Endothelial cell of umbilical vein (primary cell): ENCODE measurements around the gene ITGB8. TPM values are rescaled to one million over a fixed set of nuclear protein-coding genes. Genes with fewer than 3 reads are reported as not detected.

Experiments
- BruUV-seq: library from RNA; stranded (reverse); fragments of 400-500 nt; replicated peaks from 2 replicates; lab custom pipeline; 2021; lab: Mats Ljungman, UMichigan
- CTCF ChIA-PET: fragments of 300-600, 350-600 bp; sonication (Branson Sonifier 250); formaldehyde crosslinking; loops from one replicate; lab custom pipeline; 2021; ENCODE audit warnings: antibody characterized with exemption, inconsistent platforms; lab: Charles Lee
- POLR2A ChIA-PET: fragments of 300-600, 350-600 bp; sonication (Branson Sonifier 250); formaldehyde crosslinking; loops from one replicate; lab custom pipeline; 2021; ENCODE audit warnings: antibody characterized with exemption, inconsistent platforms; lab: Charles Lee
- DNase-seq: peaks from one replicate; pipeline ENCODE4 v3.0.0-alpha.2; 2011; ENCODE audit warnings: low read depth, low spot score
- FAIRE-seq: peaks from 2 replicates; lab custom pipeline; 2011; peaks lifted over from hg19 to GRCh38; lab: Jason Lieb, UNC
- H2AFZ ChIP-seq: 2 replicates; pipeline ENCODE4 v1.6.0; 2012; ENCODE audit warnings: low read depth, low read length, control low read depth, inconsistent platforms
- H3K27ac ChIP-seq: 2 replicates; pipeline ENCODE4 v1.5.1; 2011; ENCODE audit warnings: low read depth, mild to moderate bottlenecking, control low read depth, low read length, moderate library complexity; ENCODE audit not compliant: insufficient read depth
- H3K27me3 ChIP-seq, 2 experiments: 2 replicates each; pipeline versions ENCODE4 v1.6.0 to v1.6.1; 2011; ENCODE audit warnings: low read length in 2 of 2, mixed read lengths in 1 of 2; ENCODE audit not compliant: control insufficient read depth in 2 of 2, insufficient read depth in 2 of 2
- H3K36me3 ChIP-seq, 2 experiments: 2 replicates in 1 of 2; 3 replicates in 1 of 2; pipeline ENCODE4 v1.5.1; 2011; ENCODE audit warnings: low read length in 2 of 2, mild to moderate bottlenecking in 1 of 2, moderate library complexity in 1 of 2; ENCODE audit not compliant: control insufficient read depth in 2 of 2, insufficient read depth in 2 of 2; ENCODE audit errors: extremely low read depth in 1 of 2
- H3K4me1 ChIP-seq: 3 replicates; pipeline ENCODE4 v1.5.1; 2011; ENCODE audit warnings: mild to moderate bottlenecking, low read length; ENCODE audit not compliant: control insufficient read depth, insufficient read depth; ENCODE audit errors: extremely low read depth
- H3K4me2 ChIP-seq: 2 replicates; pipeline ENCODE4 v1.6.1; 2011; ENCODE audit warnings: low read length, control low read depth, mixed read lengths; ENCODE audit not compliant: insufficient read depth
- H3K4me3 ChIP-seq, 3 experiments: fragments of 200-600 bp in 1 of 3; sonication (generic), shearing (Covaris generic) in 1 of 3; replicated peaks in 1 of 3; 2 replicates each; pipeline ENCODE4 v1.5.1; 2011 to 2016; ENCODE audit warnings: control low read depth in 3 of 3, low read length in 3 of 3, mild to moderate bottlenecking in 2 of 3, inconsistent platforms in 1 of 3, low read depth in 1 of 3, moderate library complexity in 1 of 3; ENCODE audit not compliant: insufficient read depth in 1 of 3
- H3K79me2 ChIP-seq: 2 replicates; pipeline ENCODE4 v1.6.0; 2012; ENCODE audit warnings: low read length, inconsistent platforms; ENCODE audit not compliant: control insufficient read depth, insufficient read depth
- H3K9ac ChIP-seq: replicated peaks from 2 replicates; pipeline ENCODE3; 2011; ENCODE audit warnings: low read length, control low read depth; ENCODE audit not compliant: insufficient read depth; ENCODE audit errors: extremely low read depth
- H3K9me1 ChIP-seq: replicated peaks from 3 replicates; pipeline ENCODE4 v1.6.0; 2011; ENCODE audit warnings: mild to moderate bottlenecking, low read length; ENCODE audit not compliant: control insufficient read depth, insufficient read depth; ENCODE audit errors: extremely low read depth
- H3K9me3 ChIP-seq: replicated peaks from 2 replicates; pipeline ENCODE4 v1.5.1; 2012; ENCODE audit warnings: low read length, inconsistent platforms; ENCODE audit not compliant: control insufficient read depth, insufficient read depth
- H4K20me1 ChIP-seq: replicated peaks from 2 replicates; pipeline ENCODE3; 2011; ENCODE audit warnings: mild to moderate bottlenecking, low read length; ENCODE audit not compliant: control insufficient read depth, insufficient read depth; ENCODE audit errors: extremely low read depth
- CTCF ChIP-seq, 2 donors: IDR thresholded peaks; 1 replicate in 1 of 2; 2 replicates in 1 of 2; pipeline ENCODE4 v1.5.1; 2011; ENCODE audit warnings: low read length in 2 of 2, mild to moderate bottlenecking in 2 of 2, moderate library complexity in 2 of 2, control low read depth in 1 of 2, inconsistent platforms in 1 of 2, low read depth in 1 of 2; ENCODE audit not compliant: insufficient read depth in 1 of 2; ENCODE audit errors: extremely low read depth in 1 of 2
- EZH2 ChIP-seq: IDR thresholded peaks from 2 replicates; pipeline ENCODE4 v1.6.1; 2012; ENCODE audit warnings: borderline replicate concordance, low read depth, mild to moderate bottlenecking, moderate library complexity, low read length, inconsistent platforms; ENCODE audit not compliant: severe bottlenecking
- FOS ChIP-seq: IDR thresholded peaks from 2 replicates; pipeline ENCODE4 v1.6.1; 2011; ENCODE audit warnings: mild to moderate bottlenecking, low read length, moderate library complexity, borderline replicate concordance; ENCODE audit not compliant: insufficient read depth
- JUN ChIP-seq: IDR thresholded peaks from 2 replicates; pipeline ENCODE4 v1.6.1; 2011; ENCODE audit warnings: borderline replicate concordance, low read depth; ENCODE audit not compliant: insufficient read length, insufficient read depth
- MAX ChIP-seq: IDR thresholded peaks from 2 replicates; pipeline ENCODE4 v1.6.1; 2011; ENCODE audit not compliant: insufficient read depth, insufficient read length
- MYC ChIP-seq: IDR thresholded peaks from one replicate; pipeline ENCODE4 v1.6.1; 2011; ENCODE audit warnings: mild to moderate bottlenecking, low read depth, low read length
- POLR2A ChIP-seq: IDR thresholded peaks from 2 replicates; pipeline ENCODE4 v1.6.1; 2012; ENCODE audit warnings: low read depth, mild to moderate bottlenecking, control low read depth, low read length
- POLR2AphosphoS5 ChIP-seq: IDR thresholded peaks from 2 replicates; pipeline ENCODE4 v1.6.1; 2012; ENCODE audit warnings: low read depth, mild to moderate bottlenecking, control low read depth, low read length, moderate library complexity; ENCODE audit not compliant: insufficient read depth
- dilution Hi-C: fragments of 300-500 bp; cut with MboI; formaldehyde crosslinking; loops from one replicate; pipeline ENCODE4 v1.15.0; 2019; ENCODE audit warnings: low sequenced_read_pairs; ENCODE audit not compliant: extremely low pct_ligation_motif_present
- intact Hi-C: fragments of 100-400 bp; cut with micrococcal nuclease; formaldehyde crosslinking; loops from one replicate; pipeline ENCODE4 v1.10.0; 2022
- polyA plus RNA-seq, 4 experiments: library from polyadenylated mRNA; depleted of rRNA in 3 of 4; stranded (reverse) in 3 of 4; unstranded in 1 of 4; fragments of >200 nt; gene quantifications; 2 replicates each; pipeline versions ENCODE4 v1.2.1 to v1.2.3, GENCODE V29; 2011 to 2012; ENCODE audit warnings: missing spikeins in 1 of 4
- total RNA-seq: library from RNA; stranded (reverse); gene quantifications from 2 replicates; pipeline ENCODE4 v1.2.3, GENCODE V29; 2021

ITGB8 gene
- total and polyA plus RNA-seq, 2 donors (not counting 3 experiments of a cell fraction or from before 2014, with no cell fraction given): 2.9 to 8.2 TPM

- Histone ChIP-seq H2AFZ (no peak overlapping the region), H3K27me3 (no peaks in the 10 kb centered on the region), H3K27ac (no peak overlapping the region), H3K9me1 (no peaks in the 10 kb centered on the region), H3K4me3 (no peak overlapping the region), H4K20me1 (no peaks in the 10 kb centered on the region), H3K4me1 (no peaks in the 10 kb centered on the region), H3K9me3 (no peaks in the 10 kb centered on the region), H3K4me2 (no peak overlapping the region), H3K36me3 (peaks cover 0 to 4% of the 10 kb centered on the region in 2 experiments), H3K79me2 (no peaks in the 10 kb centered on the region), H3K9ac (no peak overlapping the region)
- BruUV-seq: no TSS peak
- FAIRE-seq (no peak), DNase-seq (no peak)
- POLR2A ChIA-PET: no interaction called here
- intact Hi-C loops: no loop called here
- dilution Hi-C loops: no loop called here
- TF ChIP-seq MYC (no peak), POLR2A (no peak), FOS (no peak), MAX (no peak), CTCF (IDR thresholded peaks at IDR 0.05; ENCODE audit: extremely low read depth in 1 of 2, insufficient read depth in 1 of 2, low read depth in 1 of 2, low read length in 2 of 2) (no peak)
- CTCF ChIA-PET: no interaction called here
Measured at GRCh38 chr7:20395511-20395910, 64.8 kb downstream of the ITGB8 start.

GRCh38 chr7:20399521-20399920, 68.8 kb downstream of the ITGB8 start:
- Histone ChIP-seq H3K9me3 (no peaks in the 10 kb centered on the region), H3K4me3 (no peak overlapping the region), H3K9me1 (no peaks in the 10 kb centered on the region), H3K4me2 (no peak overlapping the region), H4K20me1 (no peaks in the 10 kb centered on the region), H3K27me3 (no peaks in the 10 kb centered on the region), H3K79me2 (no peaks in the 10 kb centered on the region), H2AFZ (no peak overlapping the region), H3K27ac (no peak overlapping the region), H3K9ac (no peak overlapping the region), H3K36me3 (peaks cover 0 to 3% of the 10 kb centered on the region in 2 experiments), H3K4me1 (peaks cover 10% of the 10 kb centered on the region)
- FAIRE-seq (no peak), DNase-seq (no peak)
- CTCF ChIA-PET: interaction anchor here (0.9 to 1.5 kb wide), 3 partner anchors 29 to 652 kb away, joined by 3 read pairs; no protein-coding TSS in a partner anchor
- BruUV-seq: no TSS peak
- intact Hi-C loops: no loop called here
- TF ChIP-seq POLR2AphosphoS5 (no peak), FOS (peak; percentile 18), EZH2 (no peak), JUN (no peak)
- POLR2A ChIA-PET: no interaction called here
- dilution Hi-C loops: no loop called here
